Adrenal gland (tissue), 12 donors: ENCODE measurements around the gene PPP1R12B. TPM values are rescaled to one million over a fixed set of nuclear protein-coding genes. Genes with fewer than 3 reads are reported as not detected.
"Not testable (repeated sequence)": the region's sequence is repeated elsewhere in the genome, so short reads cannot be mapped to it uniquely, and the experiment has no call there.

Source experiments
- DNase-seq, 7 donors: peaks; one replicate each; pipeline ENCODE4 v3.0.0-alpha.2; 2019 to 2020
- H3K27ac ChIP-seq, 5 donors: fragments of 200-600 bp; sonication (generic) in 4 of 5; 1 replicate in 3 of 5; 2 replicates in 2 of 5; pipeline versions ENCODE4 v1.5.1 to v1.8.0; 2016 to 2020; ENCODE audit warnings: mild to moderate bottlenecking in 1 of 5
- H3K27me3 ChIP-seq: fragments of 200-600 bp; 2 replicates; pipeline ENCODE4 v1.8.0; 2021
- H3K36me3 ChIP-seq, 2 donors: fragments of 200-600 bp; replicated peaks in 1 of 2; 1 replicate in 1 of 2; 2 replicates in 1 of 2; pipeline versions ENCODE4 v1.5.1 to v1.8.0; 2018 to 2022
- H3K4me1 ChIP-seq, 2 donors: fragments of 200-600 bp; replicated peaks in 1 of 2; 1 replicate in 1 of 2; 2 replicates in 1 of 2; pipeline versions ENCODE4 v1.5.1 to v1.8.0; 2018 to 2021
- H3K4me3 ChIP-seq, 4 donors: fragments of 200-600 bp; sonication (generic) in 3 of 4; one replicate each; pipeline ENCODE4 v1.5.1; 2016 to 2018
- H3K9me3 ChIP-seq, 3 donors: fragments of 200-600 bp; sonication (generic) in 1 of 3; replicated peaks in 1 of 3; 1 replicate in 2 of 3; 2 replicates in 1 of 3; pipeline versions ENCODE4 v1.5.1 to v1.8.0; 2016 to 2021
- CTCF ChIP-seq, 6 experiments: fragments of 450-650 bp in 4 of 6; fragments of 200-600 bp in 2 of 6; sonication (generic) in 1 of 6; IDR thresholded peaks; 1 replicate in 5 of 6; 2 replicates in 1 of 6; pipeline versions ENCODE4 v1.5.1 to v1.8.0; 2016 to 2021; ENCODE audit warnings: antibody characterized with exemption in 6 of 6, mild to moderate bottlenecking in 2 of 6, moderate library complexity in 1 of 6
- POLR2A ChIP-seq, 2 donors: fragments of 450-650 bp; IDR thresholded peaks; one replicate each; pipeline ENCODE4 v1.6.1; 2017; ENCODE audit warnings: antibody characterized with exemption in 2 of 2, mild to moderate bottlenecking in 2 of 2, moderate library complexity in 1 of 2
- WGBS, 4 donors: extraction: QIAGEN DNeasy Blood & Tissue Kit in 2 of 4; methylation state at CpG; one replicate each; pipeline versions ENCODE4 v1.1.5 to v1.1.7; 2013 to 2017; 5-methylcytosine and 5-hydroxymethylcytosine counted together
- intact Hi-C, 2 donors: fragments of 100-400 bp; cut with DNase I; formaldehyde crosslinking; loops; one replicate each; pipeline versions ENCODE4 v1.14.1 to v1.15.0; 2022 to 2023
- polyA plus RNA-seq, 3 donors: library from polyadenylated mRNA; stranded (reverse); fragments of 200-250 nt in 2 of 3; fragments of 350-450 nt in 1 of 3; fragmentation: Illumina TruSeq in 1 of 3; extraction: RNeasy Lipid Tissue Mini Kit (QIAGEN cat#74804) in 1 of 3; gene quantifications; one replicate each; pipeline ENCODE4 v1.2.3, GENCODE V29; 2013 to 2014
- total RNA-seq, 9 donors: library from RNA; depleted of rRNA in 4 of 9; stranded (reverse); fragments of >200 nt in 4 of 9; fragments of 120-200 nt in 1 of 9; fragmentation: NEBNext Ultra II Directional in 1 of 9; extraction: Animal tissue kit (Norgen Biotek cat#: 25700) in 1 of 9; gene quantifications; one replicate each; pipeline versions ENCODE4 v1.1.0 to v1.2.4, GENCODE V29; 2013 to 2023
- donor health status: healthy with polysubstance abuse.
- donor health status: Bipolar disorder and iron deficiency.
- donor health status: DM: yes; HTN: yes; CAD: no.
- donor health status: DM: no; HTN: no; CAD: no.
- donor health status: DM: no; HTN: no; CAD: no.
- donor health status: DM: yes; HTN: yes; CAD: no.

PPP1R12B gene
- total and polyA plus RNA-seq, 12 donors = 3.0 to 43.9 (median 19.8) TPM

GRCh38 chr1:202627841-202628565 lies 279.5 kb downstream of the PPP1R12B start:
- H3K36me3 ChIP-seq = no peaks in the 10 kb centered on the region
- H3K4me3 ChIP-seq = no peak overlapping the region
- no peaks in the 10 kb centered on the region for H3K9me3 ChIP-seq
- H3K27ac ChIP-seq = no peak overlapping the region
- no peak for DNase-seq
- intact Hi-C loops = no loop called here
- H3K27me3 ChIP-seq = no peaks in the 10 kb centered on the region
- no peaks in the 10 kb centered on the region for H3K4me1 ChIP-seq
- no peak for TF ChIP-seq CTCF (IDR thresholded peaks at IDR 0.05)
- TF ChIP-seq POLR2A (IDR thresholded peaks at IDR 0.05) = no peak
- 81 to 96% (median 85%) methylated on average over 7 to 13 of the region's 13 CpGs for WGBS, 4 donors

DNA sequence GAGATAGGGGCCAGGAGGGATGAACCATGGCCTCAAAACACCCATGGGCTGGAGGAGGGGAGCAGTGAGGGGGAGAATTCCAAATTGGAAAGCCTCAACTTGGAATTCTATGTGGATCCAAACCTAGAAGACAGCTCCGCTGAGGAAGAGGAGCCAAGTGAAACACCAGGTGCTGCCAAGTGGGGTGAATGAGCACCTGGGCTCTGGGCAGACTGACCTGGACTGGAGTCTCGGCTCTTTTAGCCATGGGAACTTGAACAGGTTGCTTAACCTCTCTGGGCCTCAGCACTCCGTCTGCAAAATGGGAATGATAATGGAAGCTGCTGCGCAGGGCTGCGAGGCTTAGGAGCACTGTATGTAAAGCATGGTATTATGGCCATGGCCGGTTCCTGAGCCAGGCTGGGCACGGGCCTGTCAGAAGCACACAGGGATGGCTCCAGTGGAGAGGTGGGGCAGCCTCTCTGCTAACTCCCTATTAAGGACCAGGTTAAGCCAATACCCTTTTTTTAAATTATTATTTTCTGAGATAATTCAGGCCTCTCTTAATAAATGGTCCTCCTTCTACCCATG lies 280.2 kb downstream of the PPP1R12B start:
- Histone ChIP-seq H3K9me3 (no peaks in the 10 kb centered on the region), H3K27me3 (no peaks in the 10 kb centered on the region), H3K4me3 (no peak overlapping the region), H3K27ac (no peak overlapping the region), H3K4me1 (no peaks in the 10 kb centered on the region), H3K36me3 (no peaks in the 10 kb centered on the region)
- TF ChIP-seq POLR2A (IDR thresholded peaks at IDR 0.05) = no peak
- TF ChIP-seq CTCF (IDR thresholded peaks at IDR 0.05) = no peak
- intact Hi-C loops = no loop called here
- 79 to 88% (median 83%) methylated on average over 7 of the region's 7 CpGs for WGBS, 4 donors
- no peak for DNase-seq

- H3K4me3 ChIP-seq, H3K27me3 ChIP-seq, H3K27ac ChIP-seq, H3K9me3 ChIP-seq, DNase-seq, H3K4me1 ChIP-seq, intact Hi-C loops, H3K36me3 ChIP-seq: not testable (repeated sequence)
- WGBS, 4 donors = 47 to 84% (median 65%) methylated on average over 2 of the region's 2 CpGs; no CpG with 5 or more reads in 1 of the 4 donors
These were observed 280.8 kb downstream of the PPP1R12B start for GRCh38 chr1:202629257-202629811.

GRCh38 chr1:202630096-202630495 lies 281.6 kb downstream of the PPP1R12B start:
- H3K27ac ChIP-seq, H3K4me1 ChIP-seq, H3K9me3 ChIP-seq, H3K27me3 ChIP-seq, H3K36me3 ChIP-seq, H3K4me3 ChIP-seq, DNase-seq, intact Hi-C loops: not testable (repeated sequence)
- WGBS, 4 donors = 71 to 86% (median 78%) methylated on average over 5 to 6 of the region's 6 CpGs

GRCh38 chr1:202630541-202630940 lies 282.0 kb downstream of the PPP1R12B start:
- no peaks in the 10 kb centered on the region for H3K27me3 ChIP-seq
- no peak overlapping the region for H3K27ac ChIP-seq
- TF ChIP-seq POLR2A (IDR thresholded peaks at IDR 0.05) (no peak), CTCF (IDR thresholded peaks at IDR 0.05) (no peak)
- DNase-seq = no peak
- intact Hi-C loops = no loop called here
- no peaks in the 10 kb centered on the region for H3K9me3 ChIP-seq
- no peaks in the 10 kb centered on the region for H3K36me3 ChIP-seq
- WGBS, 4 donors = 69 to 81% (median 76%) methylated on average over 2 to 6 of the region's 6 CpGs; no CpG with 5 or more reads in 1 of the 4 donors
- H3K4me3 ChIP-seq = no peak overlapping the region
- H3K4me1 ChIP-seq = no peaks in the 10 kb centered on the region
